IPS-15b (cell line): ENCODE results near the gene CUL2.

ENCODE experiments used
- H3K27me3 ChIP-seq: one replicate; pipeline ENCODE4 v1.6.1; 2013; ENCODE audit warnings: low read length; ENCODE audit not compliant: control insufficient read depth, insufficient read depth
- H3K36me3 ChIP-seq: one replicate; pipeline ENCODE4 v1.6.1; 2013; ENCODE audit warnings: low read length; ENCODE audit not compliant: control insufficient read depth, insufficient read depth
- H3K4me1 ChIP-seq: one replicate; pipeline ENCODE4 v1.6.1; 2013; ENCODE audit warnings: mild to moderate bottlenecking, low read length; ENCODE audit not compliant: control insufficient read depth, insufficient read depth
- H3K4me3 ChIP-seq: one replicate; pipeline ENCODE4 v1.5.1; 2013; ENCODE audit warnings: low read depth, low read length
- H3K9ac ChIP-seq: one replicate; pipeline ENCODE4 v1.6.1; 2013; ENCODE audit warnings: low read depth, mild to moderate bottlenecking, low read length
- H3K9me3 ChIP-seq: one replicate; pipeline ENCODE4 v1.6.1; 2013; ENCODE audit warnings: mild to moderate bottlenecking, low read length; ENCODE audit not compliant: control insufficient read depth, insufficient read depth

The CUL2 gene

DNA sequence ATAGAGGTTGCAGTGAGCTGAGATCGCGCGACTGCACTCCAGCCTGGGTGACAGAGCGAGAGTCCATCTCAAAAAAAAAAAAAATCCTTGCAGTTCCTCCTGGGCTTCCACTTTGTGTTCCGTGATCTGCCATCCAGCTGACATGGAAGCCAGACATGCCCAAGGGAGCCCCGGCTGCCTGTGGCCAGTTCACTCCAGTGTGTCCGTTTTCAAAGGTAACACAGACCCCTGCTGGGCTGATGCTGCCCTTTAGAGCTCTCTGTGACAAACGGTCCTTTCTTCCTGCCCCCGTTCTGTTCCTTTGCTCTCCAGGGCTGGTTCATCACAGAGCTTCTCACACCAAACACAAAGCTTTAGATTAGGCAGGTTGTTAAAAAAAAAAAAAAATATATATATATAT is 130.8 kb downstream of the CUL2 start:
- Histone ChIP-seq H3K36me3 (no peaks in the 10 kb centered on the region), H3K9ac (no peak overlapping the region), H3K4me3 (no peak overlapping the region), H3K4me1 (no peaks in the 10 kb centered on the region), H3K27me3 (no peaks in the 10 kb centered on the region), H3K9me3 (no peaks in the 10 kb centered on the region)
